Motor neuron (in vitro differentiated cells): ENCODE data around the gene MSN. TPM values are rescaled to one million over a fixed set of nuclear protein-coding genes. Genes with fewer than 3 reads are reported as not detected.
A peak's percentile ranks its signal among the peaks of the same experiment; 100 is the strongest.

Source experiments
- ATAC-seq, 8 experiments: fragments of 200-7000 bp; cut with Tn5 transposase; replicated peaks in 6 of 8; 2 replicates each; pipeline ENCODE4 v1.8.0; 2021; ENCODE audit warnings: mild to moderate bottlenecking in 8 of 8, moderate library complexity in 8 of 8
- H3K27ac ChIP-seq, 2 donors: fragments of 250-450 bp; sonication (Bioruptor Pico); 2 replicates each; pipeline ENCODE4 v1.9.0; 2021; ENCODE audit warnings: antibody characterized with exemption in 2 of 2, mild to moderate bottlenecking in 2 of 2, moderate library complexity in 1 of 2
- H3K4me1 ChIP-seq, 2 donors: fragments of 250-450 bp; sonication (Bioruptor Pico); replicated peaks in 1 of 2; 2 replicates each; pipeline ENCODE4 v1.6.1; 2021; ENCODE audit warnings: antibody characterized with exemption in 2 of 2, mild to moderate bottlenecking in 2 of 2, moderate library complexity in 1 of 2
- H3K4me3 ChIP-seq, 5 donors: fragments of 250-450 bp; sonication (Bioruptor Pico); 2 replicates each; pipeline ENCODE4 v1.9.0; 2021; ENCODE audit warnings: antibody characterized with exemption in 5 of 5, mild to moderate bottlenecking in 5 of 5, moderate library complexity in 4 of 5
- WGBS, 10 experiments: fragments of 450-650 bp; shearing (Covaris generic); methylation state at CpG; one replicate each; pipeline ENCODE4 v1.0.0; 2022; 5-methylcytosine and 5-hydroxymethylcytosine counted together
- in situ Hi-C, 9 experiments: fragments of 400-800 bp; cut with MboI; loops; one replicate each; pipeline ENCODE4 v1.15.0; 2021; ENCODE audit warnings: low sequenced_read_pairs in 9 of 9, low pct_unique_long_range_greater_than_20kb in 2 of 9; ENCODE audit not compliant: unreplicated experiment in 9 of 9
- total RNA-seq, 8 experiments: library from RNA; unstranded; fragments of 300-600 nt; gene quantifications; 2 replicates each; pipeline versions ENCODE4 v1.2.3 to v1.2.4, GENCODE V29; 2022

Gene MSN
- total RNA-seq, 8 experiments from 2014 or later: 41.7 to 210 (median 113) TPM

GRCh38 chrX:65681810-65682209 is 14.4 kb downstream of the MSN start:
- in situ Hi-C loops: loop anchor here in 1 of 9 experiments (25.0 kb wide), 1 partner anchor 105 kb away; no protein-coding TSS in a partner anchor
- Histone ChIP-seq H3K4me3 (no peak overlapping the region), H3K27ac (no peak overlapping the region), H3K4me1 (no peaks in the 10 kb centered on the region)
- ATAC-seq: no peak

- ATAC-seq: no peak
- WGBS, 10 experiments: 86% methylated on average over 1 of the region's 1 CpG; no CpG with 5 or more reads in 9 of the 10 experiments
- no peaks in the 10 kb centered on the region for H3K4me1 ChIP-seq
- H3K4me3 ChIP-seq: no peak overlapping the region
- no peak overlapping the region for H3K27ac ChIP-seq
- in situ Hi-C loops: loop anchor here in 1 of 9 experiments (25.0 kb wide), 1 partner anchor 102 kb away; no protein-coding TSS in a partner anchor
These were observed 17.7 kb downstream of the MSN start for GRCh38 chrX:65685112-65685511.

GRCh38 chrX:65686236-65686635 is 18.8 kb downstream of the MSN start:
- Histone ChIP-seq H3K27ac (no peak overlapping the region), H3K4me3 (no peak overlapping the region), H3K4me1 (no peaks in the 10 kb centered on the region)
- in situ Hi-C loops: loop anchor here in 1 of 9 experiments (25.0 kb wide), 1 partner anchor 101 kb away; no protein-coding TSS in a partner anchor
- ATAC-seq: no peak

- in situ Hi-C loops: loop anchor here in 1 of 9 experiments (25.0 kb wide), 1 partner anchor 100 kb away; no protein-coding TSS in a partner anchor
- no peak for ATAC-seq
- 40 to 100% (median 83%) methylated on average over 1 to 3 of the region's 3 CpGs; no CpG with 5 or more reads in 6 of the 10 experiments for WGBS, 10 experiments
- Histone ChIP-seq H3K27ac (no peak overlapping the region), H3K4me3 (no peak overlapping the region), H3K4me1 (no peaks in the 10 kb centered on the region)
These were observed 19.9 kb downstream of the MSN start for GRCh38 chrX:65687367-65687766.

GRCh38 chrX:65688403-65688871 is 21.0 kb downstream of the MSN start:
- ATAC-seq: peak in 2 of 8 experiments; percentile 12 to 28
- 9 to 46% methylated on average over 3 of the region's 3 CpGs; no CpG with 5 or more reads in 8 of the 10 experiments for WGBS, 10 experiments
- Histone ChIP-seq H3K27ac (no peak overlapping the region), H3K4me3 (no peak overlapping the region), H3K4me1 (no peaks in the 10 kb centered on the region)
- in situ Hi-C loops: loop anchor here in 1 of 9 experiments (25.0 kb wide), 1 partner anchor 99 kb away; no protein-coding TSS in a partner anchor

DNA sequence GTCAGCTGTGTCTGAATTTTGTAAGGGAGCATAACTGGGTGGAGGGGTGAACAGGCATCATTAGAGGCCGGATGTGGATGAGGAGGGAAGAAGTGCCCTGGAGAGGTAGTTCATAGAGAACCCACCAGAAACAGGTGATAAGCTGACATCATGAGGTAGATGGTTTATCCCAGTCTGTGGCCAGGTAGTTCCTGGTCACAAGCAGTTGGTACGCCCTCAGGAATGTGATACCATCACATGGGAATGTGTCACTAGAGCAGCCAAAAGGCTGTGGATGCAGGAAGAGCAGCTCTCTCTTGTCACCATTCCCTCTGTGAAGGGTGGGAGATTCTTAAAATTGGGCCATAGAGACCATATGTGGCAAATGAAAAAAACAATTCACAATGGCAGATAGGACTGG is 21.9 kb downstream of the MSN start:
- 0% methylated on average over 1 of the region's 2 CpGs; no CpG with 5 or more reads in 9 of the 10 experiments for WGBS, 10 experiments
- no peak overlapping the region for H3K4me3 ChIP-seq
- no peaks in the 10 kb centered on the region for H3K4me1 ChIP-seq
- no peak overlapping the region for H3K27ac ChIP-seq
- in situ Hi-C loops: loop anchor here in 1 of 9 experiments (25.0 kb wide), 1 partner anchor 98 kb away; no protein-coding TSS in a partner anchor
- no peak for ATAC-seq

DNA sequence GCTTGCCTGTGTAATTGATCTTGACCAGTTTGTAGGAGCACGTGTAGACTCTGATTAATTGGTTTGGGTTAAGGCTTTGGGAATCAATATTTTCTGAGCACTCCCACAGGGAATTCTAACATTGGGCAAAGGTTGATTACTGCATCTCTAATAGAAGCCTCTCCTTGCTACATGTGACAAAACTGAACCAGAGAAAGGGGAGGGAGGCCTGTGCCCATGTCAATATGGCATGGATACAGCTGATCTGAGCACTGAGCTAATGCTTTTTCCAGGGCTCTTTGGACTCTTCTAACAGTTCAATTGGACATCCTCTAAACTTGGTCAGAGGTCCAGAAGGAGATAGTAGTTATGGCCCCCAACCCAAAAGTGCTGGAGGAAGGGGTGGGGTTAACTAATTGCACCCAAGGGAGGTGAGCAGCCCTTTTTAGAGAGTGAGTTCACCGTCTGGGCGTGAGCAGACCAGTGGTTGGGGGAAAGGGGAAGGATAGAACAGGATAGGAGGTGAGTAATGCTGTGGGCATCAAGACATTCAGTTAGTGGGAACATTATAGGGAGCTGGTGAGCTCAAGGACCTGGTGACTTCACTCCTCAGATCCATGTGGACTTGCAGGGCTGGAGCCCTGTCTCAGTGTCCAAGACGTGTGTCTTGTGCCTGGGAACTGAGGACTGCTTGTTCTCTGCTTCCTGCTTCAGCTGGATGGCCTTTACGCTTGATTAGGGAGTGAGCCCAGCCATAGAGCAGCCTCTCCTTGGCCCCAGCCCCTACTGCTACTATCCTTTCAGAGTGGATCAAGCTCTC is 22.8 kb downstream of the MSN start:
- Histone ChIP-seq H3K4me1 (no peaks in the 10 kb centered on the region), H3K27ac (no peak overlapping the region), H3K4me3 (no peak overlapping the region)
- ATAC-seq: peak in 3 of 8 experiments; percentile 27 to 60 (median 48)
- in situ Hi-C loops: loop anchor here in 1 of 9 experiments (25.0 kb wide), 1 partner anchor 97 kb away; no protein-coding TSS in a partner anchor
- WGBS, 10 experiments: 43% methylated on average over 1 of the region's 5 CpGs; no CpG with 5 or more reads in 9 of the 10 experiments

GRCh38 chrX:65695849-65696449 is 28.5 kb downstream of the MSN start:
- in situ Hi-C loops: loop anchor here in 1 of 9 experiments (25.0 kb wide), 1 partner anchor 91 kb away; no protein-coding TSS in a partner anchor
- Histone ChIP-seq H3K4me1 (peaks cover 0 to 3% of the 10 kb centered on the region in 2 donors), H3K4me3 (no peak overlapping the region), H3K27ac (no peak overlapping the region)
- WGBS, 10 experiments: 23 to 80% methylated on average over 2 to 3 of the region's 3 CpGs; no CpG with 5 or more reads in 8 of the 10 experiments
- ATAC-seq: no peak

GRCh38 chrX:65696613-65697012 is 29.2 kb downstream of the MSN start:
- 50 to 100% (median 82%) methylated on average over 1 of the region's 3 CpGs; no CpG with 5 or more reads in 6 of the 10 experiments for WGBS, 10 experiments
- in situ Hi-C loops: loop anchor here in 1 of 9 experiments (25.0 kb wide), 1 partner anchor 91 kb away; no protein-coding TSS in a partner anchor
- no peak overlapping the region for H3K4me3 ChIP-seq
- H3K27ac ChIP-seq: no peak overlapping the region
- peaks cover 0 to 3% of the 10 kb centered on the region in 2 donors for H3K4me1 ChIP-seq
- no peak for ATAC-seq

- peak in 3 of 8 experiments; percentile 88 to 97 (median 88) for ATAC-seq
- H3K4me1 ChIP-seq: peaks cover 0 to 3% of the 10 kb centered on the region in 2 donors
- WGBS, 10 experiments: 0 to 83% methylated on average over 1 of the region's 2 CpGs; no CpG with 5 or more reads in 8 of the 10 experiments
- H3K4me3 ChIP-seq: no peak overlapping the region
- in situ Hi-C loops: loop anchor here in 1 of 9 experiments (25.0 kb wide), 1 partner anchor 90 kb away; no protein-coding TSS in a partner anchor
- no peak overlapping the region for H3K27ac ChIP-seq
These were observed 29.8 kb downstream of the MSN start for GRCh38 chrX:65697211-65697641.

GRCh38 chrX:65697915-65698796 is 30.7 kb downstream of the MSN start:
- Histone ChIP-seq H3K27ac (no peak overlapping the region), H3K4me3 (no peak overlapping the region), H3K4me1 (peaks cover 0 to 3% of the 10 kb centered on the region in 2 donors)
- in situ Hi-C loops: loop anchor here in 1 of 9 experiments (25.0 kb wide), 1 partner anchor 89 kb away; no protein-coding TSS in a partner anchor
- peak in 4 of 8 experiments; percentile 29 to 45 (median 39) for ATAC-seq
- 10 to 20% methylated on average over 1 to 3 of the region's 6 CpGs; no CpG with 5 or more reads in 8 of the 10 experiments for WGBS, 10 experiments

- H3K4me1 ChIP-seq: peaks cover 0 to 1% of the 10 kb centered on the region in 2 donors
- in situ Hi-C loops: no loop called here
- no peak overlapping the region for H3K4me3 ChIP-seq
- WGBS, 10 experiments: 0 to 100% (median 58%) methylated on average over 1 to 2 of the region's 2 CpGs; no CpG with 5 or more reads in 6 of the 10 experiments
- no peak overlapping the region for H3K27ac ChIP-seq
- no peak for ATAC-seq
These were observed 35.5 kb downstream of the MSN start for GRCh38 chrX:65702956-65703355.
